Vagina (tissue), 2 donors: ENCODE data around the gene S100P. TPM values are rescaled to one million over a fixed set of nuclear protein-coding genes. Genes with fewer than 3 reads are reported as not detected.
A peak's percentile ranks its signal among the peaks of the same experiment; 100 is the strongest.

Source experiments
- DNase-seq, 2 donors: peaks; one replicate each; pipeline ENCODE4 v3.0.0-alpha.2; 2017; ENCODE audit errors: extremely low spot score in 2 of 2
- H3K27ac ChIP-seq: fragments of 200-600 bp; sonication (generic); one replicate; pipeline ENCODE4 v1.5.1; 2019
- H3K27me3 ChIP-seq: fragments of 200-600 bp; sonication (generic); one replicate; pipeline ENCODE4 v1.5.1; 2019
- H3K36me3 ChIP-seq, 2 donors: fragments of 200-600 bp; sonication (generic); one replicate each; pipeline ENCODE4 v1.5.1; 2017 to 2019
- H3K4me1 ChIP-seq: fragments of 200-600 bp; sonication (generic); one replicate; pipeline ENCODE4 v1.5.1; 2019
- H3K4me3 ChIP-seq, 2 donors: fragments of 200-600 bp; sonication (generic); 1 replicate in 1 of 2; 2 replicates in 1 of 2; pipeline ENCODE4 v1.5.1; 2016 to 2019
- H3K9me3 ChIP-seq: fragments of 200-600 bp; sonication (generic); one replicate; pipeline ENCODE4 v1.5.1; 2019
- CTCF ChIP-seq, 3 experiments: fragments of 450-650 bp in 2 of 3; fragments of 200-600 bp in 1 of 3; sonication (generic) in 1 of 3; IDR thresholded peaks; one replicate each; pipeline ENCODE4 v1.5.1; 2017 to 2019; ENCODE audit warnings: antibody characterized with exemption in 3 of 3, mild to moderate bottlenecking in 2 of 3, moderate library complexity in 2 of 3
- POLR2A ChIP-seq, 2 donors: fragments of 450-650 bp; IDR thresholded peaks; one replicate each; pipeline ENCODE4 v1.6.1; 2017; ENCODE audit warnings: antibody characterized with exemption in 2 of 2, mild to moderate bottlenecking in 2 of 2, moderate library complexity in 2 of 2
- POLR2AphosphoS5 ChIP-seq, 2 donors: sonication (generic); formaldehyde crosslinking; IDR thresholded peaks; one replicate each; pipeline ENCODE4 v1.9.0; 2017; ENCODE audit warnings: antibody characterized with exemption in 2 of 2, mild to moderate bottlenecking in 2 of 2, low read depth in 1 of 2; ENCODE audit not compliant: insufficient read depth in 1 of 2
- intact Hi-C: fragments of 100-400 bp; cut with DNase I; formaldehyde crosslinking; loops from one replicate; pipeline ENCODE4 v1.15.1; 2023
- total RNA-seq: library from RNA; depleted of rRNA; stranded (reverse); fragments of >200 nt; gene quantifications from one replicate; pipeline ENCODE4 v1.2.3, GENCODE V29; 2016

The S100P gene
- total RNA-seq, 1 donor from 2014 or later, result 18.2 TPM

- H3K9me3 ChIP-seq, result no peaks in the 10 kb centered on the region
- peaks cover 41% of the 10 kb centered on the region for H3K4me1 ChIP-seq
- no peaks in the 10 kb centered on the region for H3K27me3 ChIP-seq
- no peak for DNase-seq
- TF ChIP-seq POLR2AphosphoS5 (IDR thresholded peaks at IDR 0.05; ENCODE audit: insufficient read depth in 1 of 2, low read depth in 1 of 2) (no peak), POLR2A (IDR thresholded peaks at IDR 0.05) (no peak), CTCF (IDR thresholded peaks at IDR 0.05) (no peak)
- peak overlapping the region in 1 of 2 donors; percentile 7 for H3K4me3 ChIP-seq
- H3K36me3 ChIP-seq, result no peaks in the 10 kb centered on the region
- intact Hi-C loops, result no loop called here
- H3K27ac ChIP-seq, result peak overlapping the region; percentile 20
These were observed 4.7 kb upstream of the S100P start for GRCh38 chr4:6688879-6689505.

GRCh38 chr4:6689506-6689960 is 4.1 kb upstream of the S100P start:
- H3K27ac ChIP-seq, result peak overlapping the region; percentile 20
- TF ChIP-seq POLR2AphosphoS5 (IDR thresholded peaks at IDR 0.05; ENCODE audit: insufficient read depth in 1 of 2, low read depth in 1 of 2) (no peak), POLR2A (IDR thresholded peaks at IDR 0.05) (no peak), CTCF (IDR thresholded peaks at IDR 0.05) (no peak)
- H3K27me3 ChIP-seq, result no peaks in the 10 kb centered on the region
- DNase-seq, result no peak
- H3K36me3 ChIP-seq, result no peaks in the 10 kb centered on the region
- intact Hi-C loops, result no loop called here
- H3K4me3 ChIP-seq, result peak overlapping the region in 1 of 2 donors; percentile 7
- H3K4me1 ChIP-seq, result peaks cover 46% of the 10 kb centered on the region
- no peaks in the 10 kb centered on the region for H3K9me3 ChIP-seq

- no peak overlapping the region for H3K4me3 ChIP-seq
- H3K9me3 ChIP-seq, result no peaks in the 10 kb centered on the region
- H3K27ac ChIP-seq, result peak overlapping the region; percentile 67
- H3K4me1 ChIP-seq, result peaks cover 72% of the 10 kb centered on the region
- H3K36me3 ChIP-seq, result no peaks in the 10 kb centered on the region
- intact Hi-C loops, result no loop called here
- no peak for DNase-seq
- H3K27me3 ChIP-seq, result no peaks in the 10 kb centered on the region
- TF ChIP-seq POLR2A (IDR thresholded peaks at IDR 0.05) (no peak), CTCF (IDR thresholded peaks at IDR 0.05) (no peak), POLR2AphosphoS5 (IDR thresholded peaks at IDR 0.05; ENCODE audit: insufficient read depth in 1 of 2, low read depth in 1 of 2) (no peak)
These were observed 1.3 kb upstream of the S100P start for GRCh38 chr4:6692379-6692778.

GRCh38 chr4:6692806-6693205 is 872 bp upstream of the S100P start:
- H3K27me3 ChIP-seq, result no peaks in the 10 kb centered on the region
- no peak for TF ChIP-seq CTCF (IDR thresholded peaks at IDR 0.05)
- no peak for TF ChIP-seq POLR2AphosphoS5 (IDR thresholded peaks at IDR 0.05; ENCODE audit: insufficient read depth in 1 of 2, low read depth in 1 of 2)
- TF ChIP-seq POLR2A (IDR thresholded peaks at IDR 0.05), result no peak
- DNase-seq, result no peak
- intact Hi-C loops, result no loop called here
- peak overlapping the region; percentile 67 for H3K27ac ChIP-seq
- H3K9me3 ChIP-seq, result no peaks in the 10 kb centered on the region
- no peaks in the 10 kb centered on the region for H3K36me3 ChIP-seq
- no peak overlapping the region for H3K4me3 ChIP-seq
- H3K4me1 ChIP-seq, result peaks cover 72% of the 10 kb centered on the region

GRCh38 chr4:6694177-6694901 is 661 bp downstream of the S100P start:
- DNase-seq, result no peak
- no peaks in the 10 kb centered on the region for H3K36me3 ChIP-seq
- H3K9me3 ChIP-seq, result no peaks in the 10 kb centered on the region
- no peaks in the 10 kb centered on the region for H3K27me3 ChIP-seq
- no peak overlapping the region for H3K4me3 ChIP-seq
- no peak for TF ChIP-seq CTCF (IDR thresholded peaks at IDR 0.05)
- no peak for TF ChIP-seq POLR2A (IDR thresholded peaks at IDR 0.05)
- no peak for TF ChIP-seq POLR2AphosphoS5 (IDR thresholded peaks at IDR 0.05; ENCODE audit: insufficient read depth in 1 of 2, low read depth in 1 of 2)
- peak overlapping the region; percentile 67 for H3K27ac ChIP-seq
- intact Hi-C loops, result no loop called here
- H3K4me1 ChIP-seq, result peaks cover 60% of the 10 kb centered on the region
